Epithelial cell of umbilical artery (primary cell): Measurements from ENCODE around the gene CAMSAP2. TPM values are rescaled to one million over a fixed set of nuclear protein-coding genes. Genes with fewer than 3 reads are reported as not detected.

ENCODE experiments used
- total RNA-seq: library from RNA; depleted of rRNA; stranded (reverse); fragments of >200 nt; gene quantifications from 2 replicates; pipeline ENCODE4 v1.2.3, GENCODE V29; 2014

The CAMSAP2 gene
- total RNA-seq = 20.1 and 28.6 TPM in 2 replicates

GRCh38 chr1:200738327-200738948, at the start of gene CAMSAP2:
TSS of gene CAMSAP2 (plus strand) at chr1:200738893. CDS start at chr1:200739828, 935 bp downstream.

GRCh38 chr1:200872446-200873115, 133.9 kb downstream of the CAMSAP2 start, which contains the start of gene GPR25:
TSS of gene GPR25 (plus strand) at chr1:200872981. CDS start at chr1:200873038, 57 bp downstream.

GRCh38 chr1:200894712-200895442, 156.2 kb downstream of the CAMSAP2 start, which contains the start of gene INAVA:
TSS of gene INAVA (plus strand) at chr1:200894900. CDS start at chr1:200898401, 3,501 bp downstream.

Other genes starting within 250 kb of the CAMSAP2 start
- gene KIF14, start 118.1 kb upstream of the CAMSAP2 start, total RNA-seq = 8.8 and 10.9 TPM in 2 replicates
- gene DDX59, start 69.0 kb upstream of the CAMSAP2 start, total RNA-seq = 8.1 and 11.1 TPM in 2 replicates
- gene GPR25, start 134.1 kb downstream of the CAMSAP2 start, total RNA-seq = not detected in 2 replicates
- gene INAVA, start 156.0 kb downstream of the CAMSAP2 start, total RNA-seq = not detected in 2 replicates